CD1c-positive myeloid dendritic cell (primary cell): Measurements from ENCODE around the gene HAUS5.

Experiments
- DNase-seq: peaks from one replicate; pipeline ENCODE4 v3.0.0-alpha.2; 2016; ENCODE audit errors: extremely low spot score

The HAUS5 gene

DNA sequence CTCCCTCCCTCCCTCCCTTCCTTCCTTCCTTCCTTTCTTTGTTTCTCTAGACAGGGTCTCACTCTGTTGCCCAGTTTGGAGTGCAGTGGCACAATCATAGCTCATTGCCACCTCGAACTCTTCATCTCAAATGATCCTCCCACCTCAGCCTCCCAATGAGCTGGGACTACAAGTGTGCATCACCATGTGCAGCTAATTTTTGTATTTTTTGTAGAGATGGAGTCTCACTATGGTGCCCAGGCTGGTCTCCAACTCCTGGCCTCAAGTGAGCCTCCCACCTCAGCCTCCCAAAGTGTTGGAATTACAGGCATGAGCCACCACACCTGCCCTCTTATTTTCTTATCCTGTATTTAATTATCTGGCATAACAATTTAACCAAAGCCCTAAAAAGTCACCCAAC, 58.2 kb downstream of the HAUS5 start:
- no peak for DNase-seq

DNA sequence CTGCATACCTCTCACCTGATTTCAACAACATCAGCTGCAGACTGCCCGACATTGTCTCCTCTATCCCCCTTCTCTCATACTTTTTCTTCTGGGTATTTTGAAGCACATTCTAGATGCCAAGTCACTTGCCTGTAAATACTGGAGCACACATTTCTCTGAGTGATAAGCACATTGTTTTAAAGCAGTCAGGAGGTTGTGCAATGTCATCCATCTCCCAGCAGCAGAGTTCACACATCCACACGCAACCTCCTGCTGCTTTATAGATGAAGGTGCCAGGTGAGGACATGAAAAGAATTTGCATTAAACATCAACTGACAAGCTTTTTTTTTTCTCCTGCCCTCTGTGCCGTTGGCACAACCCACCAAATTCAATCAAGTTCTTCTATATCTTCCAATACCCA, 59.3 kb downstream of the HAUS5 start:
- no peak for DNase-seq

DNA sequence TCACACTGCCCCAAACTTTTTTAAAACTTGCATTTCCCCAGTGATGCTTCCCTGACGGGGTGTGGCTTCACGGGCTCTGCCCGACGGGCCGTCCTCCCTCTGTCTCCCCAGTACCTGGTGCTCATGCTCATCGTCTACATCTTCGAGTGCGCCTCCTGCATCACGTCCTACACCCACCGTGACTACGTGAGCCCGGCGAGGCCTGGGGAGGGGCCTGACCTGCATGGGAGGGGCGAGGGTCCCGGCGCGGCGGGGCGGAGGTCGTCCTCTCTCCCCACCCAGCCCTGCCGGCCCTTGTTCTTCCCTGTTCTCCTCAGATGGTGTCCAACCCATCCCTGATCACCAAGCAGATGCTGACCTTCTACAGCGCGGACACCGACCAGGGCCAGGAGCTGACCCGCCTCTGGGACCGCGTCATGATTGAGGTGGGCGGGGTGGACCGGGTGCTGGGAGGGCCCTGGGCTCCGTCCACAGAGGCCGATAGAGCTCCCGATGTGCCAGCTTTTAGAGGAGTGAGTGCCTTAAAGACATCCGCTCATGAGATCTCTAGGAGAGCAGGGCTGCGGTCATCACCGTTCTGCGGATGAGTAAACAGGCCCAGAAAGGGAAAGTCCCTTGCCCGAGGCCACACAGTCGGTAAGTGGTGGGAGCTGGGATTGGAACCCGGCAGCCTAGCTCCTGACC, 60.7 kb downstream of the HAUS5 start:
- peak; percentile 48 for DNase-seq
